ENCODE measurements around the gene G3BP1. TPM values are rescaled to one million over a fixed set of nuclear protein-coding genes. Genes with fewer than 3 reads are reported as not detected.
A peak's percentile ranks its signal among the peaks of the same experiment; 100 is the strongest.

The G3BP1 gene
- total and polyA plus RNA-seq, 2 of the 13 experiments (the other 11 are each of a cell fraction or from before 2014, with no cell fraction given): 36.7 to 320 TPM

- TF ChIP-seq HINFP (CRISPR knock-in tag; IDR thresholded peaks at IDR 0.05; ENCODE audit: low read depth) (no peak), CC2D1A (CRISPR knock-in tag; IDR thresholded peaks at IDR 0.05) (no peak), CTCF (CRISPR knock-in tag; IDR thresholded peaks at IDR 0.05) (peak; percentile 87), EP300 (IDR thresholded peaks at IDR 0.05; ENCODE audit: low read depth in 2 of 2, low read length in 2 of 2) (no peak), EP300 (CRISPR knock-in tag; IDR thresholded peaks at IDR 0.05; ENCODE audit: borderline replicate concordance) (no peak), ARNT (IDR thresholded peaks at IDR 0.05) (no peak), CHD2 (IDR thresholded peaks at IDR 0.05; ENCODE audit: low read depth, low read length) (no peak), MZF1 (CRISPR knock-in tag; IDR thresholded peaks at IDR 0.05; ENCODE audit: borderline replicate concordance) (no peak), ZNF747 (CRISPR knock-in tag; IDR thresholded peaks at IDR 0.05; ENCODE audit: borderline replicate concordance) (no peak), ZNF615 (CRISPR knock-in tag; IDR thresholded peaks at IDR 0.05; ENCODE audit: borderline replicate concordance) (no peak), SMC3 (IDR thresholded peaks at IDR 0.05; ENCODE audit: low read length) (peak; percentile 89), STAG1 (CRISPR knock-in tag; IDR thresholded peaks at IDR 0.05) (peak; percentile 86), IRF2 (CRISPR knock-in tag; IDR thresholded peaks at IDR 0.05) (no peak), RFXANK (CRISPR knock-in tag; IDR thresholded peaks at IDR 0.05) (no peak), PAXIP1 (CRISPR knock-in tag; conservative IDR thresholded peaks at IDR 0.05) (no peak), KDM5B (CRISPR knock-in tag; IDR thresholded peaks at IDR 0.05; ENCODE audit: borderline replicate concordance) (no peak), ZNF143 (CRISPR knock-in tag; IDR thresholded peaks at IDR 0.05) (no peak), HMGXB4 (CRISPR knock-in tag; IDR thresholded peaks at IDR 0.05; ENCODE audit: borderline replicate concordance in 1 of 2, low read depth in 1 of 2) (no peak), TEAD3 (CRISPR knock-in tag; optimal IDR thresholded peaks at IDR 0.05; ENCODE audit: borderline replicate concordance) (peak; percentile 22), CENPT (CRISPR knock-in tag; IDR thresholded peaks at IDR 0.05; ENCODE audit: low read depth) (no peak), CEBPG (CRISPR knock-in tag; IDR thresholded peaks at IDR 0.05) (no peak), GFI1 (CRISPR knock-in tag; IDR thresholded peaks at IDR 0.05; ENCODE audit: borderline replicate concordance) (no peak)
Observed at GRCh38 chr5:151825445-151825844, 53.7 kb downstream of the G3BP1 start (continued).

Measured in HepG2 (cell line).